DOHH2 (cell line): Measurements from ENCODE around the gene NEDD4L.

Experiments
- CTCF ChIP-seq: fragments of 200-600 bp; sonication (generic); IDR thresholded peaks from one replicate; pipeline ENCODE4 v1.5.1; 2014; ENCODE audit warnings: antibody characterized with exemption, mild to moderate bottlenecking, low read depth, low read length; ENCODE audit not compliant: poor library complexity, severe bottlenecking
- EZH2phosphoT487 ChIP-seq: fragments of 200-600 bp; sonication (generic); IDR thresholded peaks from 2 replicates; pipeline ENCODE4 v1.6.1; 2017; ENCODE audit warnings: borderline replicate concordance, mild to moderate bottlenecking, antibody characterized with exemption, low read length, moderate library complexity, mixed read lengths

DNA sequence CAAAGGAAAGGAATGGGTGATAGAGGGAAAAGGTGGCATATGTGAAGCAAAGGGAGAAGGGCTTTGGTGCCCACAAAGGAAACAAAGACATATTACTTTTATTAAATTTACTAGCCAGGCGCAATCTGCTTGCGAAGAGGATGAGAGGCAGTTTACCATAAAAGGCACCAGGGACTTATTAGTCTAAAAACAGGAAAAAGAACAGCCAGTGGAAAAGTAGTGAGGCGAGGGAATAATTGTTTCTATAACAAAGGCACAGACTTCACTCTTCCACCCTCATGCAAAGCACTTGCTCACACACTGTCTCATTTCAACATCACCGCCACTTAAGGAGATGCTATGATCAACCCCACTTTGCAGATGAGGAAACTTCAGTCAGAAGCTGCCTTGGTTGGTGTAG, 374.3 kb downstream of the NEDD4L start:
- TF ChIP-seq EZH2phosphoT487: no peak
- no peak for TF ChIP-seq CTCF
